ENCODE data around the gene ADGRL1. TPM values are rescaled to one million over a fixed set of nuclear protein-coding genes. Genes with fewer than 3 reads are reported as not detected.
"Not testable (repeated sequence)": the region's sequence is repeated elsewhere in the genome, so short reads cannot be mapped to it uniquely, and the experiment has no call there.

Gene ADGRL1
- 2.5 and 2.9 TPM in 2 replicates for total RNA-seq

DNA sequence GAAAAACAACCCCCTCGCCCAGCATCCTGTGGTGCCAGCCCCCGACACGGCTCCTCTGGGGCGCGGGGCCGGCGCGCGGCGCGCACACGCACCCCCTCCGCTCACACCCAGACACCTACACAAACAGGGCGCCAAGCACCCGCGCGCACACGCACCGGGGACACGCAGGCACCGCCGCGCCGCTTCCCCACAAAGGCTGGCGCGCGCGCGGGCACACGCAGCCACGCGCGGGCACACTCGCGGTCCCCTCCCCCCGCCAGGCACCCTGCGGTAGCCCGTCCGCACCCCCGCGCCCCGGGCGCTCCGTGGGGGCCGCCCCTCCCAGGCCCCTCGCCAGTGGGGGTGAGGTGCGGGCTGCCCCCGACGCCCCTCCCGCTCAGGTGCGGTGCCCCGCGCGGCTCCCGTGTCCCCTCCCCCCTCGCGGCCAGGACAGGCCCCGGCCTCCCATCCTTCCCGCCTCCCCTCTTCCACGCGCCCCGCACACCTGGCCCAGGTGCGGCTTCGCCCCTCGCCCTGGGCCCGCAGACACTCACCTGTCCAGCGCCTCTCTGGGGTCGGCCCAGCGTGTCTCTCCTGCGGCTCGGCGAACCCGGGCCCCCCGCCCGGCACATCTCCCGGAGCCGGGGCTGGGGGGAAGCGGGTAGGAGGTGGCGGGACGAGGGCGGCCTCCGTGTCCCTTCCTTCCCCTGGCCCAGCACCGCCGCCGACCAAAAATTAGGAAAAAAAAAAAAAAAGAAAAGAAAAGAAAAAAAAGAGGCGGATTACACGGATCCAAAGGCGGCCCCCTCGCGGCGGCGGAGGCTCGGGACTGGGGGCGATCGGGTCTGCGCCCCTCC lies at the start of gene ADGRL1:
ADGRL1 (minus strand) TSS at position 718 of the 836 bp plus-strand sequence. CDS start 22,567 bp downstream, outside the sequence.
- not testable (repeated sequence) for H4K20me1 ChIP-seq (ENCODE audit: insufficient read depth, low read length); H3K9me3 ChIP-seq (ENCODE audit: low read depth, low read length); H3K79me2 ChIP-seq (ENCODE audit: insufficient read depth, low read length); H3K36me3 ChIP-seq (ENCODE audit: insufficient read depth, low read length); H3K27ac ChIP-seq (ENCODE audit: low read depth, low read length); H3K4me1 ChIP-seq (ENCODE audit: insufficient read depth, low read length)
- H3K4me3 ChIP-seq (ENCODE audit: insufficient read depth, low read length) = peak within 1 kb of the TSS; percentile 69
- H3K4me2 ChIP-seq (ENCODE audit: insufficient read depth, low read length) = peak within 1 kb of the TSS; percentile 84
- H3K27me3 ChIP-seq (ENCODE audit: insufficient read depth, low read length) = peaks cover 29% of the 10 kb centered on the region
- H2AFZ ChIP-seq (ENCODE audit: low read length) = peak within 1 kb of the TSS; percentile 89
- DNase-seq (ENCODE audit: insufficient read length, low spot score, missing footprints) = peak; percentile 37

DNA sequence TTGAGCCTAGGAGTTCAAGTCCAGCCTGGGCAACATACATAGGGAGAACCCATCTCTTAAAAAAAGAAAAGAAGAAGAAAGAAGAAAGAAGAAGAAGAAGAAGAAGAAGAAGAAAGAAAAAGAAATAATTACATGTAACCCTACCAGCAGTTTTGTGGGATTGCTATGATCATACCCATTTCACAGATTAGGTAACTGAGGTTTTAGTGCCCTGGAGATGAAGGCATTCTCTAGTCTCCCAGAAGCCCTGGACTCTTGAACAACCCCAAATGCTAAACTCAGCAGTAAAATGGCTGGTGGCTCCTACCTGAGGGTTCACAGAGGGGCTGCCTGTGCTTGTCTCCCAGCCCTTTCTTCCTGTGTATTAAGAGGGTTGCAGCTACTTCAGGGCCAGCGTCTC lies 49.3 kb upstream of the ADGRL1 start:
- H2AFZ ChIP-seq (ENCODE audit: low read length); H4K20me1 ChIP-seq (ENCODE audit: insufficient read depth, low read length); H3K4me1 ChIP-seq (ENCODE audit: insufficient read depth, low read length); H3K4me2 ChIP-seq (ENCODE audit: insufficient read depth, low read length); H3K9me3 ChIP-seq (ENCODE audit: low read depth, low read length); DNase-seq (ENCODE audit: insufficient read length, low spot score, missing footprints); H3K4me3 ChIP-seq (ENCODE audit: insufficient read depth, low read length); H3K79me2 ChIP-seq (ENCODE audit: insufficient read depth, low read length); H3K27me3 ChIP-seq (ENCODE audit: insufficient read depth, low read length); H3K36me3 ChIP-seq (ENCODE audit: insufficient read depth, low read length); H3K27ac ChIP-seq (ENCODE audit: low read depth, low read length): not testable (repeated sequence)

- not testable (repeated sequence) for H3K36me3 ChIP-seq (ENCODE audit: insufficient read depth, low read length); H3K9me3 ChIP-seq (ENCODE audit: low read depth, low read length); H3K4me3 ChIP-seq (ENCODE audit: insufficient read depth, low read length); H3K27me3 ChIP-seq (ENCODE audit: insufficient read depth, low read length); H4K20me1 ChIP-seq (ENCODE audit: insufficient read depth, low read length); H2AFZ ChIP-seq (ENCODE audit: low read length); H3K79me2 ChIP-seq (ENCODE audit: insufficient read depth, low read length); H3K4me1 ChIP-seq (ENCODE audit: insufficient read depth, low read length); H3K4me2 ChIP-seq (ENCODE audit: insufficient read depth, low read length); H3K27ac ChIP-seq (ENCODE audit: low read depth, low read length)
- DNase-seq (ENCODE audit: insufficient read length, low spot score, missing footprints) = peak; percentile 49
These were observed 48.0 kb upstream of the ADGRL1 start for GRCh38 chr19:14253822-14254599.

GRCh38 chr19:14252136-14252535 lies 46.2 kb upstream of the ADGRL1 start:
- H4K20me1 ChIP-seq (ENCODE audit: insufficient read depth, low read length); H3K4me2 ChIP-seq (ENCODE audit: insufficient read depth, low read length); H2AFZ ChIP-seq (ENCODE audit: low read length); H3K4me3 ChIP-seq (ENCODE audit: insufficient read depth, low read length); H3K36me3 ChIP-seq (ENCODE audit: insufficient read depth, low read length); H3K27ac ChIP-seq (ENCODE audit: low read depth, low read length); DNase-seq (ENCODE audit: insufficient read length, low spot score, missing footprints); H3K79me2 ChIP-seq (ENCODE audit: insufficient read depth, low read length); H3K4me1 ChIP-seq (ENCODE audit: insufficient read depth, low read length); H3K27me3 ChIP-seq (ENCODE audit: insufficient read depth, low read length); H3K9me3 ChIP-seq (ENCODE audit: low read depth, low read length): not testable (repeated sequence)

DNA sequence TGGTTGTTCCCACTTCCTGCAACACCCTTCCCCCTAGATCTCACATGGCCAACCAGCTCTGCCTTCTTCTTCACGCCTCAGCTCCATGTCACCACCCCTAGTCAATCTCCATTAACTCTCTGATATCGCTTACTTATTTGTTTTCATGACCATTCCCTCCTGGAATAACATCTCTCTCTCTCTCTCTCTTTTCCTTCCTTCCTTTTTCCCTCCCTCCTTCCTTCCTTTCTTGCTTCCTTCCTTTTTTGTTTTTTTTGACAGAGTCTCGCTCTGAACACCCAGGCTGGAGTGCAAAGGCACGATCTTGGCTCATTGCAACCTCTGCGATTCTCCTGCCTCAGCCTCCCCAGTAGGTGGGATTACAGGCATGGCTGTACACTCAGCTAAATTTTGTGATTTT lies 44.9 kb upstream of the ADGRL1 start:
- TF ChIP-seq, protein P1, sequence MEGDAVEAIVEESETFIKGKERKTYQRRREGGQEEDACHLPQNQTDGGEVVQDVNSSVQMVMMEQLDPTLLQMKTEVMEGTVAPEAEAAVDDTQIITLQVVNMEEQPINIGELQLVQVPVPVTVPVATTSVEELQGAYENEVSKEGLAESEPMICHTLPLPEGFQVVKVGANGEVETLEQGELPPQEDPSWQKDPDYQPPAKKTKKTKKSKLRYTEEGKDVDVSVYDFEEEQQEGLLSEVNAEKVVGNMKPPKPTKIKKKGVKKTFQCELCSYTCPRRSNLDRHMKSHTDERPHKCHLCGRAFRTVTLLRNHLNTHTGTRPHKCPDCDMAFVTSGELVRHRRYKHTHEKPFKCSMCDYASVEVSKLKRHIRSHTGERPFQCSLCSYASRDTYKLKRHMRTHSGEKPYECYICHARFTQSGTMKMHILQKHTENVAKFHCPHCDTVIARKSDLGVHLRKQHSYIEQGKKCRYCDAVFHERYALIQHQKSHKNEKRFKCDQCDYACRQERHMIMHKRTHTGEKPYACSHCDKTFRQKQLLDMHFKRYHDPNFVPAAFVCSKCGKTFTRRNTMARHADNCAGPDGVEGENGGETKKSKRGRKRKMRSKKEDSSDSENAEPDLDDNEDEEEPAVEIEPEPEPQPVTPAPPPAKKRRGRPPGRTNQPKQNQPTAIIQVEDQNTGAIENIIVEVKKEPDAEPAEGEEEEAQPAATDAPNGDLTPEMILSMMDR (IDR thresholded peaks at IDR 0.05; ENCODE audit: extremely low read depth, low read depth, low read length) = no peak
- Histone ChIP-seq H3K36me3 (ENCODE audit: insufficient read depth, low read length) (no peaks in the 10 kb centered on the region), H3K4me1 (ENCODE audit: insufficient read depth, low read length) (no peaks in the 10 kb centered on the region), H3K27me3 (ENCODE audit: insufficient read depth, low read length) (no peaks in the 10 kb centered on the region), H3K9me3 (ENCODE audit: low read depth, low read length) (no peaks in the 10 kb centered on the region), H4K20me1 (ENCODE audit: insufficient read depth, low read length) (no peaks in the 10 kb centered on the region), H3K79me2 (ENCODE audit: insufficient read depth, low read length) (no peaks in the 10 kb centered on the region), H3K4me2 (ENCODE audit: insufficient read depth, low read length) (no peak overlapping the region), H2AFZ (ENCODE audit: low read length) (no peak overlapping the region), H3K27ac (ENCODE audit: low read depth, low read length) (no peak overlapping the region), H3K4me3 (ENCODE audit: insufficient read depth, low read length) (no peak overlapping the region)
- DNase-seq (ENCODE audit: insufficient read length, low spot score, missing footprints) = no peak

- H4K20me1 ChIP-seq (ENCODE audit: insufficient read depth, low read length); H3K79me2 ChIP-seq (ENCODE audit: insufficient read depth, low read length); H3K4me1 ChIP-seq (ENCODE audit: insufficient read depth, low read length); H3K27me3 ChIP-seq (ENCODE audit: insufficient read depth, low read length); DNase-seq (ENCODE audit: insufficient read length, low spot score, missing footprints); H2AFZ ChIP-seq (ENCODE audit: low read length); H3K4me3 ChIP-seq (ENCODE audit: insufficient read depth, low read length); H3K27ac ChIP-seq (ENCODE audit: low read depth, low read length); H3K9me3 ChIP-seq (ENCODE audit: low read depth, low read length); H3K4me2 ChIP-seq (ENCODE audit: insufficient read depth, low read length); H3K36me3 ChIP-seq (ENCODE audit: insufficient read depth, low read length): not testable (repeated sequence)
These were observed 44.3 kb upstream of the ADGRL1 start for GRCh38 chr19:14250315-14250714.

- H3K4me1 ChIP-seq (ENCODE audit: insufficient read depth, low read length); H3K4me3 ChIP-seq (ENCODE audit: insufficient read depth, low read length); H3K27ac ChIP-seq (ENCODE audit: low read depth, low read length); H3K9me3 ChIP-seq (ENCODE audit: low read depth, low read length); H3K36me3 ChIP-seq (ENCODE audit: insufficient read depth, low read length); H2AFZ ChIP-seq (ENCODE audit: low read length); H4K20me1 ChIP-seq (ENCODE audit: insufficient read depth, low read length); H3K27me3 ChIP-seq (ENCODE audit: insufficient read depth, low read length); H3K79me2 ChIP-seq (ENCODE audit: insufficient read depth, low read length); DNase-seq (ENCODE audit: insufficient read length, low spot score, missing footprints); H3K4me2 ChIP-seq (ENCODE audit: insufficient read depth, low read length): not testable (repeated sequence)
These were observed 43.9 kb upstream of the ADGRL1 start for GRCh38 chr19:14249891-14250290.
